Measurements from ENCODE around the gene DUSP18.
"Not testable (repeated sequence)": the region's sequence is repeated elsewhere in the genome, so short reads cannot be mapped to it uniquely, and the experiment has no call there.

DUSP18 gene

DNA sequence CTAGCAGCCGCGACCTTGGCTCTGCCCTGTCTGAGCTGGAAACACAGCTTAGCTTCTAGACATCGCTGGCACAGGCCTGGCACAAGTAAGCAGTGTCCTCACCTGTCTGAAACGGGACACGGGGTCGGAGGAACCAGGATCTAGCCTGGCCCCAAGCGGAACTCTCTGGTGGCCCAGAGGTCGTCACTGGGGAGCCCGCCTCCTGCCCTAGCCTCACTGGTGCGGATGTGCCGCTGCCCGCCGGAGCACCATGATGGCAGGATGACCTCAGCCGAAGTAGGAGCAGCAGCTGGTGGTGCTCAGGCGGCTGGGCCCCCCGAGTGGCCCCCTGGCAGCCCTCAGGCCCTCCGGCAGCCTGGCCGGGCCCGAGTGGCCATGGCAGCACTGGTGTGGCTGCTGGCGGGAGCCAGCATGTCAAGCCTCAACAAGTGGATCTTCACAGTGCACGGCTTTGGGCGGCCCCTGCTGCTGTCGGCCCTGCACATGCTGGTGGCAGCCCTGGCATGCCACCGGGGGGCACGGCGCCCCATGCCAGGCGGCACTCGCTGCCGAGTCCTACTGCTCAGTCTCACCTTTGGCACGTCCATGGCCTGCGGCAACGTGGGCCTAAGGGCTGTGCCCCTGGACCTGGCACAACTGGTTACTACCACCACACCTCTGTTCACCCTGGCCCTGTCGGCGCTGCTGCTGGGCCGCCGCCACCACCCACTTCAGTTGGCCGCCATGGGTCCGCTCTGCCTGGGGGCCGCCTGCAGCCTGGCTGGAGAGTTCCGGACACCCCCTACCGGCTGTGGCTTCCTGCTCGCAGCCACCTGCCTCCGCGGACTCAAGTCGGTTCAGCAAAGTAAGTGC, 31.2 kb downstream of the DUSP18 start:
- no peak for DNase-seq

GRCh38 chr22:30635273-30636225, 32.1 kb downstream of the DUSP18 start, which contains the start of gene SLC35E4:
Gene SLC35E4 (plus strand): TSS chr22:30635781. CDS start chr22:30636451, 670 bp downstream.
- DNase-seq: peak; percentile 57

DNA sequence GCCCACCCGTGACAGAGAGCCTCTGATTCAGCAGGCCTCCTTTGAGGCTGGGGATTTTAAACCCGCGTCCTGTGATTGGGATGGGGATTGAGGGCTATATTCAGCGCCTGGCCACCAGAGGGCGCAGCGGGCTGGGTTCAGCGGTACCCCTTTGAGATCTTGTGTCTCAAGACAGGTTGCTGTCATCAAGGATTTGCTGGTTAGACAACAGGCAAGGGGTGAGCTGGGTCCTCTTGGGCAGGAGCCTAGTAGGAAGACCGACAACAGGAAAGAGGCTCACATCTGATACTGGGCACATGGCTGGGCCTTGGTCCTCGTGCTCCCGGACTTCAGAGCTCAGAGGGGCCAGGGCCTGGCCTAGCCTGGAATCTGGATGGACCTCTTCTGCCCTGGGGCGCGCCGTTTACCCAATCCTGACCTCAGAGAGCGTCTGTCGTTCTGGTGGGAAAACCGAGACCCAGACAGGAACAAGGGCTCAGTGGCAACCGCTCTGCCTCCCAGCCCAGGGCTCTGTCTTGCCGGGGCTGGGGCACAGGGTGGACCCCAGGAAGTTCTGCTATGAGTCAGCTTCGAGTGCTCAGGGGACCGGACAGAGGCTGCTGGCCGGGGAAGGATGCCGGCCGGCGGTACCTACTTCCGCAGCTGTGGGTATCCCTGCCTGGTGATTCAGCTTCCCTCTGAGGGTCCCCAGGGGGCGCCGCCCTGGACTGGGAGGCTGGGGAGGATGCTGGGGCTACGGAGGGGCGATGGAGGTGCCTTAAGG, 33.0 kb downstream of the DUSP18 start:
- no peak for DNase-seq

DNA sequence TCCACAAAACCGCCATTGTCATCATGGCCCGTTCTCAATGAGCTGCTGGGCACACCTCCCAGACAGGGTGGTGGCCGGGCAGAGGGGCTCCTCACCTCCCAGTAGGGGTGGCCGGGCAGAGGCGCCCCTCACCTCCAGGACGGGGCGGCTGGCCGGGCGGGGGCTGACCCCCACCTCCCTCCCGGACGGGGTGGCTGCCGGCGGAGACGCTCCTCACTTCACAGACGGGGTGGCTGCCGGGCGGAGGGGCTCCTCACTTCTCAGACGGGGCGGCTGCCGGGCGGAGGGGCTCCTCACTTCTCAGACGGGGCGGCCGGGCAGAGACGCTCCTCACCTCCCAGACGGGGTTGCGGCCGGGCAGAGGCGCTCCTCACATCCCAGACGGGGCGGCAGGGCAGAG, 36.2 kb downstream of the DUSP18 start:
- not testable (repeated sequence) for DNase-seq

DNA sequence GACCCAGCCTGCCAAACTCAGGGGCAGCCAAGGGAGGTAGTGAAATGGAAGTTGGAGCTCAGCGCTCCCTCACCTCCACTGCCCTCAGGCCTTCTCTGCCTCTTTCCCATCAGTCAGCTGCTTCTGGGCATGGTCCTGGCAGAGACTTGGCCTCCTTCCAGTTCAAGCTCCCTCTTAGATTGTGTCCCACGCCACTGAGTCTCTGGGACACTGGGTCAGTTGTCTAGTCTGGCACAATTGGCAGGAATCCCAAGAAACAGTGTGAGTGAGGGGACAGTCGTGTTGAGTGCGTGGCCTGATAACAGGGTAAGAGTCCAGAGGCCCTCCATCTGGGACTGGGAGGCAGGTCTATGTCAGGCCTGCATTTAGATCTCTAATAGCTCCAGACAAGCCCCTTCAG, 39.2 kb downstream of the DUSP18 start:
- no peak for DNase-seq

GRCh38 chr22:30627471-30627870, 40.2 kb downstream of the DUSP18 start:
- DNase-seq: no peak

GRCh38 chr22:30626413-30626812, 41.3 kb downstream of the DUSP18 start:
- DNase-seq: no peak

DNA sequence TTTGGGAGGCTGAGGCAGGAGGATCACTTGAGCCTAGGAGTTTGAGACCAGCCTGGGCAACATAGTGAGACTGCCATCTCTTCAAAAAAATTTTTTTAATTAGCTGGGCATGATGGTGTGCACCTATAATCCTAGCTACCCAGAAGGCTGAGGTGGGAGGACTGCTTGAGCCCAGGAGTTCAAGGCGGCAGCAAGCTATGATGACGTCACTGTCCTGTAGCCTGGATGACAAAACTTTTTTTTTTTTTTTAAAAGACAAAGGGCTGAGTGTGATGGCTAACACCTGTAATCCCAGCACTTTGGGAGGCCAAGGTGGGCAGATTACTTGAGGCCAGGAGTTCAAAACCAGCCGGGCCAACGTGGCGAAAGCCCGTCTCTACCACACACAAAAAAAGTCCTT, 47.8 kb downstream of the DUSP18 start:
- DNase-seq: not testable (repeated sequence)

DNA sequence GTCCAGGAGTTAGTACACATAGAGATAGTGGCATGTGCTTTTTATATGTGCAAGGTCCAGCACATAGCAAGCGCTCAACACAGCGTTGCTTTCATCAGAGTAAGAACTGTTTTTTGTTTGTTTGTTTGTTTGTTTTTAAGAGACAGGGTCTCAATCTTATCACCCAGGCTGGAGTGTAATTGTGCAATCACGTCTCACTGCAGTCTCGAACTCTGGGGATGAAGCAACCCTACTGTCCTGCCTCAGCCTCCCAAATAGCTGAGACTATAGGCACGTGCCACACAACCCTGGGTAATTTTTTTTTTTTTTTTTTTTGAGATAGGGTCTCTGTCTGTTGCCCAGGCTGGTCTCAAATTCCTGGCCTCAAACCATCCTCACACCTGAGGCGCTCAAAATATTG, 49.9 kb downstream of the DUSP18 start:
- no peak for DNase-seq

- no peak for DNase-seq
Measured at GRCh38 chr22:30615543-30615954, 52.1 kb downstream of the DUSP18 start.

DNA sequence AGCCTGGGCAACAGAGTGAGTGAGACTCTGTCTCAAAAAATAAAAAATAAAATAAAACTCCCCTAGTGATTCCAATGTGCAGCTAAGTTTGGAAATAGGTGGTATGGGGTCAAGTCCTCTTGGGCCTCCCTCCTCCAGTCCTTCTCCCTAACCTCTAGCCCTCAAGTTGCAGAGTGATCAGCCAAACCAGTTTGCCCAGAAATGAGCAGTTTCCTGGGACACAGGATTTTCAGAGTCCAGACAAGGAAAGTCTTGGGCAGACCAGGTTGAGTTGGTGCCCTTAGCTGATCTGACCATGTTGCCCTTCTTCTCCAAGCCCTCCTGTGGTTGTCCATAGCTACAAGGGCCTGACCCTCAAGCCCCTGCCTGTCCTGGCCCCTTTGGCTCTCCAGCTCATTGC, 52.8 kb downstream of the DUSP18 start:
- no peak for DNase-seq

- DNase-seq: no peak
Measured at GRCh38 chr22:30614268-30614667, 53.4 kb downstream of the DUSP18 start.

GRCh38 chr22:30612789-30613188, 54.9 kb downstream of the DUSP18 start:
- DNase-seq: no peak

Data from NCI-H510A (cell line).